ENCODE data around the gene PARP9.

- TF ChIP-seq TAF1 (IDR thresholded peaks at IDR 0.05; ENCODE audit: borderline replicate concordance, insufficient read depth, low read length): no peak
- TF ChIP-seq, protein P1, sequence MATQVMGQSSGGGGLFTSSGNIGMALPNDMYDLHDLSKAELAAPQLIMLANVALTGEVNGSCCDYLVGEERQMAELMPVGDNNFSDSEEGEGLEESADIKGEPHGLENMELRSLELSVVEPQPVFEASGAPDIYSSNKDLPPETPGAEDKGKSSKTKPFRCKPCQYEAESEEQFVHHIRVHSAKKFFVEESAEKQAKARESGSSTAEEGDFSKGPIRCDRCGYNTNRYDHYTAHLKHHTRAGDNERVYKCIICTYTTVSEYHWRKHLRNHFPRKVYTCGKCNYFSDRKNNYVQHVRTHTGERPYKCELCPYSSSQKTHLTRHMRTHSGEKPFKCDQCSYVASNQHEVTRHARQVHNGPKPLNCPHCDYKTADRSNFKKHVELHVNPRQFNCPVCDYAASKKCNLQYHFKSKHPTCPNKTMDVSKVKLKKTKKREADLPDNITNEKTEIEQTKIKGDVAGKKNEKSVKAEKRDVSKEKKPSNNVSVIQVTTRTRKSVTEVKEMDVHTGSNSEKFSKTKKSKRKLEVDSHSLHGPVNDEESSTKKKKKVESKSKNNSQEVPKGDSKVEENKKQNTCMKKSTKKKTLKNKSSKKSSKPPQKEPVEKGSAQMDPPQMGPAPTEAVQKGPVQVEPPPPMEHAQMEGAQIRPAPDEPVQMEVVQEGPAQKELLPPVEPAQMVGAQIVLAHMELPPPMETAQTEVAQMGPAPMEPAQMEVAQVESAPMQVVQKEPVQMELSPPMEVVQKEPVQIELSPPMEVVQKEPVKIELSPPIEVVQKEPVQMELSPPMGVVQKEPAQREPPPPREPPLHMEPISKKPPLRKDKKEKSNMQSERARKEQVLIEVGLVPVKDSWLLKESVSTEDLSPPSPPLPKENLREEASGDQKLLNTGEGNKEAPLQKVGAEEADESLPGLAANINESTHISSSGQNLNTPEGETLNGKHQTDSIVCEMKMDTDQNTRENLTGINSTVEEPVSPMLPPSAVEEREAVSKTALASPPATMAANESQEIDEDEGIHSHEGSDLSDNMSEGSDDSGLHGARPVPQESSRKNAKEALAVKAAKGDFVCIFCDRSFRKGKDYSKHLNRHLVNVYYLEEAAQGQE (IDR thresholded peaks at IDR 0.05; ENCODE audit: insufficient read depth in 1 of 2, low read depth in 2 of 2, low read length in 2 of 2): no peak
- no peak for TF ChIP-seq POLR2AphosphoS5 (IDR thresholded peaks at IDR 0.05; ENCODE audit: low read depth, low read length)
- TF ChIP-seq SIN3A (IDR thresholded peaks at IDR 0.05; ENCODE audit: borderline replicate concordance, insufficient read depth, low read length): no peak
Measured at GRCh38 chr3:122512284-122512683, 51.8 kb downstream of the PARP9 start.
